Hepatocyte (in vitro differentiated cells): Measurements from ENCODE around the gene LRRTM2. TPM values are rescaled to one million over a fixed set of nuclear protein-coding genes. Genes with fewer than 3 reads are reported as not detected.

Experiments
- DNase-seq: peaks from one replicate; pipeline ENCODE4 v3.0.0-alpha.2; 2016; ENCODE audit warnings: low spot score
- H2AFZ ChIP-seq: fragments of 200-600 bp; sonication (generic); 2 replicates; pipeline ENCODE4 v1.6.0; 2016; ENCODE audit warnings: antibody characterized with exemption, mild to moderate bottlenecking
- H3K27ac ChIP-seq: fragments of 200-600 bp; sonication (generic); 2 replicates; pipeline ENCODE4 v1.5.1; 2016; ENCODE audit warnings: mild to moderate bottlenecking
- H3K27me3 ChIP-seq: fragments of 200-600 bp; sonication (generic); 2 replicates; pipeline ENCODE4 v1.6.1; 2016
- H3K36me3 ChIP-seq: fragments of 200-600 bp; sonication (generic); replicated peaks from 2 replicates; pipeline ENCODE4 v1.5.1; 2016; ENCODE audit warnings: low read depth; ENCODE audit not compliant: insufficient read depth
- H3K4me1 ChIP-seq: fragments of 200-600 bp; sonication (generic); 2 replicates; pipeline ENCODE4 v1.5.1; 2016; ENCODE audit warnings: mild to moderate bottlenecking, moderate library complexity; ENCODE audit not compliant: insufficient read depth
- H3K4me2 ChIP-seq: fragments of 200-600 bp; sonication (generic); 2 replicates; pipeline ENCODE4 v1.6.0; 2016
- H3K4me3 ChIP-seq: fragments of 200-600 bp; sonication (generic); 2 replicates; pipeline ENCODE4 v1.5.1; 2016; ENCODE audit warnings: mild to moderate bottlenecking
- H3K79me2 ChIP-seq: fragments of 200-600 bp; sonication (generic); 2 replicates; pipeline ENCODE4 v1.6.0; 2017; ENCODE audit warnings: mild to moderate bottlenecking
- H3K9me2 ChIP-seq: fragments of 200-600 bp; sonication (generic); replicated peaks from 2 replicates; pipeline ENCODE4 v1.6.0; 2017; ENCODE audit warnings: mild to moderate bottlenecking; ENCODE audit not compliant: insufficient read depth
- H3K9me3 ChIP-seq: fragments of 200-600 bp; sonication (generic); 2 replicates; pipeline ENCODE4 v1.5.1; 2016; ENCODE audit warnings: low read depth, mild to moderate bottlenecking
- H4K20me1 ChIP-seq: fragments of 200-600 bp; sonication (generic); 2 replicates; pipeline ENCODE4 v1.6.0; 2016; ENCODE audit warnings: mild to moderate bottlenecking; ENCODE audit not compliant: insufficient read depth, poor library complexity, severe bottlenecking
- EZH2 ChIP-seq: fragments of 200-600 bp; sonication (generic); IDR thresholded peaks from 2 replicates; pipeline ENCODE4 v1.6.1; 2016; ENCODE audit warnings: antibody characterized with exemption, mild to moderate bottlenecking, borderline replicate concordance
- EZH2phosphoT487 ChIP-seq: fragments of 200-600 bp; sonication (generic); IDR thresholded peaks from one replicate; pipeline ENCODE4 v1.6.1; 2018; ENCODE audit warnings: antibody characterized with exemption, mild to moderate bottlenecking, low read depth, moderate library complexity; ENCODE audit not compliant: unreplicated experiment, severe bottlenecking
- WGBS: methylation state at CpG from one replicate; pipeline ENCODE4 v1.1.6; 2016; ENCODE audit warnings: low lambda C conversion rate; ENCODE audit errors: missing lambda C conversion rate; 5-methylcytosine and 5-hydroxymethylcytosine counted together
- polyA plus RNA-seq: library from polyadenylated mRNA; unstranded; fragments of >200 nt; fragmentation: Nextera tagmentation; extraction: Ambion mirVana; gene quantifications from 2 replicates; pipeline ENCODE4 v1.2.1, GENCODE V29; 2016
- total RNA-seq: library from RNA; depleted of rRNA; stranded (reverse); fragments of >200 nt; gene quantifications from 2 replicates; pipeline ENCODE4 v1.2.3, GENCODE V29; 2014
- TF ChIP-seq, protein P1 (sequence below): fragments of 200-600 bp; sonication (generic); IDR thresholded peaks from 2 replicates; pipeline ENCODE4 v1.5.1; 2016; ENCODE audit warnings: antibody characterized with exemption, mild to moderate bottlenecking; ENCODE audit not compliant: poor library complexity

Gene LRRTM2
- total and polyA plus RNA-seq, 2 experiments from 2014 or later = 0.22 to 0.47 TPM

DNA sequence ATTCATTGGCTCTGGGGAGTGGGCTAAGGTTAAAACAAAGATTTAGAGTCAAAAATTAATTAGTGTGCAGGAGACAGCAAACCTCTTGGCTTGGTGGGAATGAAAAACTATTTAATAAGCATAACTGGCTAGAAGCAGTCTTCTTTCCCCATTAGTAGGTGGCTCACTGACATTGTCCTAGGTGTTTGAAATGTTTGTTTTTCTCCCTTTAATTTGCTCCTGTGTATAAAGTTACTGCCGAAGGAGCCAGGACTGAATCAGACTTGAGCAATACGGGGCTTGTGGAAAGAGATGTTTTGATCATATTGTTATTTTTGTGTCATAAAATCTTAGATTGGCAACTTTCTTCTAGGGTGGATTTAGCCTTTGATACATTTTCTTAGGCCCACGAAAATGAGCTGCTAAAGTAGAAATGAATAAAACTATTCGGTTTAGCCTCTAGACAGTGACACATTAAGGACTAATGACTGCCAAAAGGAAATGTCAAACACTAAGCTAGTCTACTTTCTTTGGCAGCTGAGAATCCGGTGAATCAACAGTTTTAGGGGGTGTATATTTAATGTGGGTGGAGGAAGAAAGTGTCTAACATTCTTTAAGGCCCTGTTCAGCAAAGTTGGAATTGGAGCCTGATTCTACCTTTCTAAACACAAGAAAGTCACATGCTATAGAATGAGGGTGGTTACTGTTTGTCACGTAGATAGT is 30.2 kb downstream of the LRRTM2 start:
- Histone ChIP-seq H4K20me1 (peaks cover 81% of the 10 kb centered on the region), H3K79me2 (peaks cover 99% of the 10 kb centered on the region), H3K4me3 (no peak overlapping the region), H3K4me2 (no peak overlapping the region), H2AFZ (no peak overlapping the region), H3K27me3 (no peaks in the 10 kb centered on the region), H3K27ac (no peak overlapping the region), H3K4me1 (no peaks in the 10 kb centered on the region), H3K9me2 (no peaks in the 10 kb centered on the region), H3K9me3 (no peaks in the 10 kb centered on the region), H3K36me3 (no peaks in the 10 kb centered on the region)
- WGBS = 83% methylated on average over 6 of the region's 6 CpGs
- TF ChIP-seq EZH2 (no peak), EZH2phosphoT487 (no peak)
- TF ChIP-seq, protein P1, sequence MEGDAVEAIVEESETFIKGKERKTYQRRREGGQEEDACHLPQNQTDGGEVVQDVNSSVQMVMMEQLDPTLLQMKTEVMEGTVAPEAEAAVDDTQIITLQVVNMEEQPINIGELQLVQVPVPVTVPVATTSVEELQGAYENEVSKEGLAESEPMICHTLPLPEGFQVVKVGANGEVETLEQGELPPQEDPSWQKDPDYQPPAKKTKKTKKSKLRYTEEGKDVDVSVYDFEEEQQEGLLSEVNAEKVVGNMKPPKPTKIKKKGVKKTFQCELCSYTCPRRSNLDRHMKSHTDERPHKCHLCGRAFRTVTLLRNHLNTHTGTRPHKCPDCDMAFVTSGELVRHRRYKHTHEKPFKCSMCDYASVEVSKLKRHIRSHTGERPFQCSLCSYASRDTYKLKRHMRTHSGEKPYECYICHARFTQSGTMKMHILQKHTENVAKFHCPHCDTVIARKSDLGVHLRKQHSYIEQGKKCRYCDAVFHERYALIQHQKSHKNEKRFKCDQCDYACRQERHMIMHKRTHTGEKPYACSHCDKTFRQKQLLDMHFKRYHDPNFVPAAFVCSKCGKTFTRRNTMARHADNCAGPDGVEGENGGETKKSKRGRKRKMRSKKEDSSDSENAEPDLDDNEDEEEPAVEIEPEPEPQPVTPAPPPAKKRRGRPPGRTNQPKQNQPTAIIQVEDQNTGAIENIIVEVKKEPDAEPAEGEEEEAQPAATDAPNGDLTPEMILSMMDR = no peak
- no peak for DNase-seq

GRCh38 chr5:138844125-138844461 is 31.0 kb downstream of the LRRTM2 start:
- Histone ChIP-seq H3K9me2 (no peaks in the 10 kb centered on the region), H3K4me3 (no peak overlapping the region), H3K27me3 (no peaks in the 10 kb centered on the region), H4K20me1 (peaks cover 81% of the 10 kb centered on the region), H3K9me3 (no peaks in the 10 kb centered on the region), H3K36me3 (no peaks in the 10 kb centered on the region), H2AFZ (no peak overlapping the region), H3K4me1 (no peaks in the 10 kb centered on the region), H3K79me2 (peaks cover 99% of the 10 kb centered on the region), H3K4me2 (no peak overlapping the region), H3K27ac (no peak overlapping the region)
- no peak for DNase-seq
- no peak for TF ChIP-seq EZH2phosphoT487
- no peak for TF ChIP-seq EZH2
- TF ChIP-seq, protein P1 = no peak
- 92% methylated on average over 4 of the region's 4 CpGs for WGBS

- H3K9me2 ChIP-seq = no peaks in the 10 kb centered on the region
- no peaks in the 10 kb centered on the region for H3K9me3 ChIP-seq
- TF ChIP-seq EZH2phosphoT487 (no peak), EZH2 (no peak)
- TF ChIP-seq, protein P1 = no peak
- H3K79me2 ChIP-seq = peaks cover 99% of the 10 kb centered on the region
- H3K4me2 ChIP-seq = no peak overlapping the region
- no peaks in the 10 kb centered on the region for H3K27me3 ChIP-seq
- 94% methylated on average over 2 of the region's 2 CpGs for WGBS
- no peaks in the 10 kb centered on the region for H3K36me3 ChIP-seq
- DNase-seq = no peak
- no peaks in the 10 kb centered on the region for H3K4me1 ChIP-seq
- no peak overlapping the region for H3K4me3 ChIP-seq
- H3K27ac ChIP-seq = no peak overlapping the region
- H2AFZ ChIP-seq = no peak overlapping the region
- peaks cover 81% of the 10 kb centered on the region for H4K20me1 ChIP-seq
Measured at GRCh38 chr5:138843316-138844124, 31.6 kb downstream of the LRRTM2 start.
